ENCODE results near the gene WWC2. TPM values are rescaled to one million over a fixed set of nuclear protein-coding genes. Genes with fewer than 3 reads are reported as not detected.

Gene WWC2
- total RNA-seq, 1 donor from 2014 or later = 18.2 TPM

GRCh38 chr4:183314336-183314735 is 215.3 kb downstream of the WWC2 start:
- DNase-seq = no peak
- TF ChIP-seq CTCF (IDR thresholded peaks at IDR 0.05; ENCODE audit: partially characterized antibody, unreplicated experiment) = no peak
- H3K36me3 Mint-ChIP-seq (ENCODE audit: unreplicated experiment) = peaks cover 8% of the 10 kb centered on the region
- peaks cover 2% of the 10 kb centered on the region for H3K9me3 Mint-ChIP-seq (ENCODE audit: unreplicated experiment)
- H3K4me1 Mint-ChIP-seq (ENCODE audit: low read depth, unreplicated experiment) = no peaks in the 10 kb centered on the region
- no peak overlapping the region for H3K27ac Mint-ChIP-seq (ENCODE audit: unreplicated experiment)
- no peaks in the 10 kb centered on the region for H3K27me3 Mint-ChIP-seq (ENCODE audit: unreplicated experiment)
- H3K4me3 Mint-ChIP-seq (ENCODE audit: unreplicated experiment) = no peak overlapping the region

GRCh38 chr4:183314806-183315205 is 215.7 kb downstream of the WWC2 start:
- no peak overlapping the region for H3K27ac Mint-ChIP-seq (ENCODE audit: unreplicated experiment)
- peaks cover 2% of the 10 kb centered on the region for H3K9me3 Mint-ChIP-seq (ENCODE audit: unreplicated experiment)
- TF ChIP-seq CTCF (IDR thresholded peaks at IDR 0.05; ENCODE audit: partially characterized antibody, unreplicated experiment) = no peak
- no peak overlapping the region for H3K4me3 Mint-ChIP-seq (ENCODE audit: unreplicated experiment)
- H3K27me3 Mint-ChIP-seq (ENCODE audit: unreplicated experiment) = no peaks in the 10 kb centered on the region
- H3K36me3 Mint-ChIP-seq (ENCODE audit: unreplicated experiment) = peaks cover 8% of the 10 kb centered on the region
- DNase-seq = no peak
- H3K4me1 Mint-ChIP-seq (ENCODE audit: low read depth, unreplicated experiment) = no peaks in the 10 kb centered on the region

- Mint-ChIP-seq H3K27ac (ENCODE audit: unreplicated experiment) (no peak overlapping the region), H3K4me3 (ENCODE audit: unreplicated experiment) (no peak overlapping the region), H3K27me3 (ENCODE audit: unreplicated experiment) (no peaks in the 10 kb centered on the region), H3K36me3 (ENCODE audit: unreplicated experiment) (peaks cover 8% of the 10 kb centered on the region), H3K9me3 (ENCODE audit: unreplicated experiment) (peaks cover 2% of the 10 kb centered on the region), H3K4me1 (ENCODE audit: low read depth, unreplicated experiment) (no peaks in the 10 kb centered on the region)
- DNase-seq = no peak
- TF ChIP-seq CTCF (IDR thresholded peaks at IDR 0.05; ENCODE audit: partially characterized antibody, unreplicated experiment) = no peak
Observed at GRCh38 chr4:183318656-183319055, 219.6 kb downstream of the WWC2 start.

GRCh38 chr4:183320211-183321059 is 221.4 kb downstream of the WWC2 start, which contains the start of gene CLDN22:
Gene CLDN22, minus strand, starts transcription at chr4:183320276. Its CDS starts 58 bp downstream, at chr4:183320218.
- no peak within 1 kb of the TSS for H3K4me3 Mint-ChIP-seq (ENCODE audit: unreplicated experiment)
- no peaks in the 10 kb centered on the region for H3K36me3 Mint-ChIP-seq (ENCODE audit: unreplicated experiment)
- H3K4me1 Mint-ChIP-seq (ENCODE audit: low read depth, unreplicated experiment) = no peaks in the 10 kb centered on the region
- no peaks in the 10 kb centered on the region for H3K27me3 Mint-ChIP-seq (ENCODE audit: unreplicated experiment)
- no peaks in the 10 kb centered on the region for H3K9me3 Mint-ChIP-seq (ENCODE audit: unreplicated experiment)
- no peak for TF ChIP-seq CTCF (IDR thresholded peaks at IDR 0.05; ENCODE audit: partially characterized antibody, unreplicated experiment)
- no peak for DNase-seq
- no peak within 1 kb of the TSS for H3K27ac Mint-ChIP-seq (ENCODE audit: unreplicated experiment)

GRCh38 chr4:183321079-183321478 is 222.0 kb downstream of the WWC2 start:
- no peak for TF ChIP-seq CTCF (IDR thresholded peaks at IDR 0.05; ENCODE audit: partially characterized antibody, unreplicated experiment)
- H3K9me3 Mint-ChIP-seq (ENCODE audit: unreplicated experiment) = no peaks in the 10 kb centered on the region
- no peaks in the 10 kb centered on the region for H3K27me3 Mint-ChIP-seq (ENCODE audit: unreplicated experiment)
- H3K4me1 Mint-ChIP-seq (ENCODE audit: low read depth, unreplicated experiment) = no peaks in the 10 kb centered on the region
- no peaks in the 10 kb centered on the region for H3K36me3 Mint-ChIP-seq (ENCODE audit: unreplicated experiment)
- H3K27ac Mint-ChIP-seq (ENCODE audit: unreplicated experiment) = no peak overlapping the region
- DNase-seq = no peak
- no peak overlapping the region for H3K4me3 Mint-ChIP-seq (ENCODE audit: unreplicated experiment)
